Osteocyte (in vitro differentiated cells): Measurements from ENCODE around the gene CLIP3. TPM values are rescaled to one million over a fixed set of nuclear protein-coding genes. Genes with fewer than 3 reads are reported as not detected.
"Not testable (repeated sequence)": the region's sequence is repeated elsewhere in the genome, so short reads cannot be mapped to it uniquely, and the experiment has no call there.

ENCODE experiments used
- DNase-seq: peaks from one replicate; pipeline ENCODE4 v3.0.0; 2021; ENCODE audit warnings: mixed read lengths; ENCODE audit not compliant: unreplicated experiment; ENCODE audit errors: extremely low spot score
- H3K27ac Mint-ChIP-seq: one replicate; pipeline ENCODE4 v1.8.0; 2021; ENCODE audit warnings: mild to moderate bottlenecking, mixed read lengths; ENCODE audit not compliant: unreplicated experiment
- H3K27me3 Mint-ChIP-seq: one replicate; pipeline ENCODE4 v1.8.0; 2021; ENCODE audit warnings: mixed read lengths; ENCODE audit not compliant: unreplicated experiment
- H3K36me3 Mint-ChIP-seq: one replicate; pipeline ENCODE4 v1.8.0; 2021; ENCODE audit warnings: mixed read lengths; ENCODE audit not compliant: unreplicated experiment
- H3K4me1 Mint-ChIP-seq: one replicate; pipeline ENCODE4 v1.8.0; 2021; ENCODE audit warnings: mixed read lengths; ENCODE audit not compliant: unreplicated experiment
- H3K4me3 Mint-ChIP-seq: one replicate; pipeline ENCODE4 v1.8.0; 2021; ENCODE audit warnings: mild to moderate bottlenecking, moderate library complexity, mixed read lengths; ENCODE audit not compliant: unreplicated experiment
- H3K9me3 Mint-ChIP-seq: one replicate; pipeline ENCODE4 v1.8.0; 2021; ENCODE audit warnings: mixed read lengths; ENCODE audit not compliant: unreplicated experiment
- CTCF ChIP-seq: fragments of 200-600 bp; sonication (generic); IDR thresholded peaks from 2 replicates; pipeline ENCODE4 v1.5.0; 2021; ENCODE audit warnings: antibody characterized with exemption, mild to moderate bottlenecking, moderate library complexity
- total RNA-seq: library from RNA; stranded (reverse); gene quantifications from 2 replicates; pipeline ENCODE4 v1.2.1, GENCODE V29; 2021

Gene CLIP3
- total RNA-seq, 1 donor from 2014 or later: 72.8 TPM

DNA sequence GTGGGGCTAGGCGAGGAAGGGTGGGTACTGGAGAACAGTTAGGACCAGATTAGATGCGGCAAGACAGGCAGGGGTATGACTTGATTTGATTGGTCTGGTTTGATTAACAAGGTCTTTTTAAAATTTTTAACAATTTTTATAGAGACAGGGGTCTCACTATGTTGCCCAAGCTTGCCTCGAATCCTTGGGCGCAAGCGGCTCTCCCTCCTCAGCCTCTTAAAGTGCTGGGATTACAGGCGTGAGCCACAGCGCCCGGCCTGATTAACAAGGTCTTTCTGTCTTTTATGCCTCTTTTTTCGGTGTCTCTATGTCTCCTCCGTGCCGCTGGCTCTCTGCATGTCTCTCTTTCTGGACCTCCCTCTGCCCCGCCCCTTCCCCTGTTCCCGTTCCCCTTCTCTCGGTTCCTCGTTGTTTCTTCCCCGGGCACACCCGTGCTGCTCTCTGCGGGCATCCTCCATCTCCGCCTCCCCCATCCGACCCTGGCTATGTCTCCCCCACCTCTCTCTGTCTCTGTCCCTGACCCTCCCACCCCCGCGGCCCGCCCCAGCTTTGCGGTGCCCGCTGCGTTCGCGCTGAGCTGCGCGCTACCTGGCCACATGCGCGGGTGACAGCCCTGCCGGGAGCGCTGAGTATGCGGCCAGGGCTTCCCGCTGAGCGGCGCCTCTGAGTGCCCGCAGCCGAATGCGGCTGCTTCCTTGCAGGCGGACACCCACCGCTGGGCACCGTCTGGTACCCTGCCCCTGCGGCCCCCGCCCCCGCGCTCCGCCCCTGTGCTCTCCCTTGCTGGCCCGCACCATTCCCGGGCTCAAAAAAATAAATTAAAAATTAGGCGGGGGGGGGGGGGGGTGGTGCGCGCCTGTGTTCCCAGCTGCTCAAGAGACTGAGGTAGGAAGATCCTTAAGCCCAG is 45.8 kb downstream of the CLIP3 start:
- H3K27me3 Mint-ChIP-seq: peaks cover 26% of the 10 kb centered on the region

GRCh38 chr19:35986111-35986510 is 46.6 kb downstream of the CLIP3 start:
- TF ChIP-seq CTCF: no peak
- no peak overlapping the region for H3K27ac Mint-ChIP-seq
- H3K27me3 Mint-ChIP-seq: peaks cover 26% of the 10 kb centered on the region
- H3K36me3 Mint-ChIP-seq: no peaks in the 10 kb centered on the region
- peaks cover 5% of the 10 kb centered on the region for H3K4me1 Mint-ChIP-seq
- no peak for DNase-seq
- H3K9me3 Mint-ChIP-seq: no peaks in the 10 kb centered on the region
- H3K4me3 Mint-ChIP-seq: peak overlapping the region; percentile 42

More for the DNA sequence above, 45.8 kb downstream of the CLIP3 start:
- Mint-ChIP-seq H3K36me3 (no peaks in the 10 kb centered on the region), H3K4me3 (peak overlapping the region; percentile 79), H3K9me3 (no peaks in the 10 kb centered on the region), H3K4me1 (peaks cover 5% of the 10 kb centered on the region), H3K27ac (no peak overlapping the region)
- no peak for DNase-seq
- no peak for TF ChIP-seq CTCF

- H3K36me3 Mint-ChIP-seq: no peaks in the 10 kb centered on the region
Observed at GRCh38 chr19:35983177-35983576, 49.5 kb downstream of the CLIP3 start.

DNA sequence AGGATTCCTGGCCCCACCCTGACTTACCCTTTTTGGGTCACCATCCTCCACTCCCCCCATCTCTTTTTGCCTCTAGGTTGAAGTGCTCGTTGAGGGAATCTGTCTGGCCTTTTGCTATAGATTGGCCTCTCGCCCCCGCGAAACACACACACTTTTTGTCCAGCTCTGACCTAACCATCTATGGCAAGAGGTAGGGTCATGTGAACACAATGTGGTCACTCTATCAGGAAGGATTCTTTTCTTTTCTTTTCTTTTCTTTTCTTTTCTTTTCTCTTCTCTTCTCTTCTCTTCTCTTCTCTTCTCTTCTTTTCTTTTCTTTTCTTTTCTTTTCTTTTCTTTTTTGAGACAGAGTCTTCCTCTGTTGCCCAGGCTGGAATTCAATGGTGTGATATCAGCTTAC is 51.7 kb downstream of the CLIP3 start:
- H3K4me3 Mint-ChIP-seq, H3K27ac Mint-ChIP-seq, H3K9me3 Mint-ChIP-seq, DNase-seq, H3K4me1 Mint-ChIP-seq, H3K36me3 Mint-ChIP-seq: not testable (repeated sequence)
- peaks cover 20% of the 10 kb centered on the region for H3K27me3 Mint-ChIP-seq

More at GRCh38 chr19:35983177-35983576, 49.5 kb downstream of the CLIP3 start:
- Mint-ChIP-seq H3K27ac (no peak overlapping the region), H3K9me3 (no peaks in the 10 kb centered on the region), H3K27me3 (peaks cover 26% of the 10 kb centered on the region), H3K4me3 (no peak overlapping the region), H3K4me1 (peaks cover 5% of the 10 kb centered on the region)
- TF ChIP-seq CTCF: no peak
- DNase-seq: no peak

DNA sequence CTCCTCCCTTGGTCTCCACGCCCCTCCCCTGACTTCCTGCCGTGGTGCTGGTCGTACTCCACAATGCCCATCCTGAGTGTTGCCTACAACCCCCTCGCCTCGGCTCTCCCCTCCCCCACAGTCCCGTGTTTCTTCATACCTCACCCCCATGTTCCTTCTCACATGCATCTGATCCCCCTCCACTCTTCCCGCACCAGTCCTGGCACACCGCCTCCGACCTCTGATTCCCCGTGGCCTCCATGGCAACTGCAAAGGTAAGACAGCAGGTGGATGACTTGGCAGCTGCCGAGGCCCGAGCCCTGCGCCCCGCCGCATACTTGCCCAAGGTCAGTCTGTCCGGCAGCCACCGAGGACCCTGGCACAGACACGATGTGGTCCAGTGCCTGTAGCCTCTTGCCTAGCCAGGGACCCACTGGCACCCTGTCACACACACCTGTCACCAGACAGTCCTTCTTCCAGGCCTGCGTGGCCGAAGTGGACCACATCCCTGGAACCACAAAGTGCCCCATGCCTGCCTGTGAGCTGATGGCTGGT is 53.8 kb downstream of the CLIP3 start:
- TF ChIP-seq CTCF: no peak
- no peak overlapping the region for H3K4me3 Mint-ChIP-seq
- DNase-seq: no peak
- no peaks in the 10 kb centered on the region for H3K36me3 Mint-ChIP-seq
- no peaks in the 10 kb centered on the region for H3K9me3 Mint-ChIP-seq
- H3K27ac Mint-ChIP-seq: no peak overlapping the region
- H3K27me3 Mint-ChIP-seq: peaks cover 9% of the 10 kb centered on the region
- H3K4me1 Mint-ChIP-seq: no peaks in the 10 kb centered on the region
